ENCODE results near the gene THTPA. TPM values are rescaled to one million over a fixed set of nuclear protein-coding genes. Genes with fewer than 3 reads are reported as not detected.

The THTPA gene
- total and polyA plus RNA-seq, 2 of the 13 experiments (the other 11 are each of a cell fraction or from before 2014, with no cell fraction given) = 7.4 to 8.7 TPM

DNA sequence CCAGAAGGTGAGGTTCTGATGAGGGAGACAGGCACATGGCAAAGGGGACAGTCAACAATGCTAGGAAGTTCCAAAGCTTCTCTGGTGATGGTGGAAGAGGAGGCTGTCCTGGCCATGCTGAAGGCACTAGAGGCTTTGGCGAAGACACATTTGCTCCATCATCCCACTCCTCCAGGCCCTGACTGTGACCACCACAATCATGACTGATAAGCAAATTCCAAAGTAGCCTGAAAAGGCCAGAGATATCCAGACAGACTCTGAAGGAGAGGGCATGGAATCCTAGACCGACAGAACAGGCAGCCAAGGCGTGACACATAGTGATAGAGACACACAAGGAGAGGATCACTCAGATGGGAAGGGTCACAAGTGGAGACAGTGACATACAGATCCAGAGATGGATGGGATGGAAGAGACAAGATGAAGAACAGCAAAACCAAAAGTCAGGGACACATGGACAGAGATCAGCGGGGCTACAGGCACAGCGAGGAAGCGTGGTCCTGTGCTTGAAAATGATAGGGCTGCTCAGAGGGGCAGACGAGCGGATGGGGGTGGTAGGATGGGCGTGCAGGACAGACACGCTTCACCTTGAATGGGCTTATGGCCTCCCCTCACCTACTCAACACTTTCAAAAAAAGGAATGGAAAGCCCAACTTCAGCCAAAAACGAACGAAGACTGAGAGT, 5.8 kb upstream of the THTPA start (continued):
- TF ChIP-seq, protein P1, sequence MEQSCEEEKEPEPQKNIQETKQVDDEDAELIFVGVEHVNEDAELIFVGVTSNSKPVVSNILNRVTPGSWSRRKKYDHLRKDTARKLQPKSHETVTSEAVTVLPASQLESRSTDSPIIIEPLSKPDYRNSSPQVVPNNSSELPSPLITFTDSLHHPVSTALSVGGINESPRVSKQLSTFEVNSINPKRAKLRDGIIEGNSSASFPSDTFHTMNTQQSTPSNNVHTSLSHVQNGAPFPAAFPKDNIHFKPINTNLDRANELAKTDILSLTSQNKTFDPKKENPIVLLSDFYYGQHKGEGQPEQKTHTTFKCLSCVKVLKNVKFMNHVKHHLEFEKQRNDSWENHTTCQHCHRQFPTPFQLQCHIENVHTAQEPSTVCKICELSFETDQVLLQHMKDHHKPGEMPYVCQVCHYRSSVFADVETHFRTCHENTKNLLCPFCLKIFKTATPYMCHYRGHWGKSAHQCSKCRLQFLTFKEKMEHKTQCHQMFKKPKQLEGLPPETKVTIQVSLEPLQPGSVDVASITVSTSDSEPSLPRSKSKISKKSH (CRISPR knock-in tag; IDR thresholded peaks at IDR 0.05; ENCODE audit: borderline replicate concordance) = no peak
- TF ChIP-seq MED13 (CRISPR knock-in tag; IDR thresholded peaks at IDR 0.05) = no peak
- TF ChIP-seq, protein P2, sequence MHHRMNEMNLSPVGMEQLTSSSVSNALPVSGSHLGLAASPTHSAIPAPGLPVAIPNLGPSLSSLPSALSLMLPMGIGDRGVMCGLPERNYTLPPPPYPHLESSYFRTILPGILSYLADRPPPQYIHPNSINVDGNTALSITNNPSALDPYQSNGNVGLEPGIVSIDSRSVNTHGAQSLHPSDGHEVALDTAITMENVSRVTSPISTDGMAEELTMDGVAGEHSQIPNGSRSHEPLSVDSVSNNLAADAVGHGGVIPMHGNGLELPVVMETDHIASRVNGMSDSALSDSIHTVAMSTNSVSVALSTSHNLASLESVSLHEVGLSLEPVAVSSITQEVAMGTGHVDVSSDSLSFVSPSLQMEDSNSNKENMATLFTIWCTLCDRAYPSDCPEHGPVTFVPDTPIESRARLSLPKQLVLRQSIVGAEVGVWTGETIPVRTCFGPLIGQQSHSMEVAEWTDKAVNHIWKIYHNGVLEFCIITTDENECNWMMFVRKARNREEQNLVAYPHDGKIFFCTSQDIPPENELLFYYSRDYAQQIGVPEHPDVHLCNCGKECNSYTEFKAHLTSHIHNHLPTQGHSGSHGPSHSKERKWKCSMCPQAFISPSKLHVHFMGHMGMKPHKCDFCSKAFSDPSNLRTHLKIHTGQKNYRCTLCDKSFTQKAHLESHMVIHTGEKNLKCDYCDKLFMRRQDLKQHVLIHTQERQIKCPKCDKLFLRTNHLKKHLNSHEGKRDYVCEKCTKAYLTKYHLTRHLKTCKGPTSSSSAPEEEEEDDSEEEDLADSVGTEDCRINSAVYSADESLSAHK (CRISPR knock-in tag; IDR thresholded peaks at IDR 0.05; ENCODE audit: borderline replicate concordance) = no peak
- TF ChIP-seq ZNF510 (CRISPR knock-in tag; IDR thresholded peaks at IDR 0.05; ENCODE audit: low read depth) = no peak
- TF ChIP-seq ZSCAN31 (CRISPR knock-in tag; IDR thresholded peaks at IDR 0.05; ENCODE audit: low read depth) = 0 out of 2 replicates have a peak, but pooled peaks have one; percentile 10
- peak; percentile 11; the same call in 1 of the 2 replicates for TF ChIP-seq ZNF143 (CRISPR knock-in tag; IDR thresholded peaks at IDR 0.05)
- no peak for TF ChIP-seq GPBP1L1 (CRISPR knock-in tag; IDR thresholded peaks at IDR 0.05)
- TF ChIP-seq, protein P3, sequence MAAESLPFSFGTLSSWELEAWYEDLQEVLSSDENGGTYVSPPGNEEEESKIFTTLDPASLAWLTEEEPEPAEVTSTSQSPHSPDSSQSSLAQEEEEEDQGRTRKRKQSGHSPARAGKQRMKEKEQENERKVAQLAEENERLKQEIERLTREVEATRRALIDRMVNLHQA (CRISPR knock-in tag; IDR thresholded peaks at IDR 0.05) = no peak
- TF ChIP-seq ZFP36L2 (CRISPR knock-in tag; IDR thresholded peaks at IDR 0.05) = no peak
- TF ChIP-seq SIN3A (IDR thresholded peaks at IDR 0.05; ENCODE audit: borderline replicate concordance, low read depth, low read length) = no peak
- TF ChIP-seq KDM6A (CRISPR knock-in tag; IDR thresholded peaks at IDR 0.05; ENCODE audit: low read depth) = no peak
- TF ChIP-seq, protein P4, sequence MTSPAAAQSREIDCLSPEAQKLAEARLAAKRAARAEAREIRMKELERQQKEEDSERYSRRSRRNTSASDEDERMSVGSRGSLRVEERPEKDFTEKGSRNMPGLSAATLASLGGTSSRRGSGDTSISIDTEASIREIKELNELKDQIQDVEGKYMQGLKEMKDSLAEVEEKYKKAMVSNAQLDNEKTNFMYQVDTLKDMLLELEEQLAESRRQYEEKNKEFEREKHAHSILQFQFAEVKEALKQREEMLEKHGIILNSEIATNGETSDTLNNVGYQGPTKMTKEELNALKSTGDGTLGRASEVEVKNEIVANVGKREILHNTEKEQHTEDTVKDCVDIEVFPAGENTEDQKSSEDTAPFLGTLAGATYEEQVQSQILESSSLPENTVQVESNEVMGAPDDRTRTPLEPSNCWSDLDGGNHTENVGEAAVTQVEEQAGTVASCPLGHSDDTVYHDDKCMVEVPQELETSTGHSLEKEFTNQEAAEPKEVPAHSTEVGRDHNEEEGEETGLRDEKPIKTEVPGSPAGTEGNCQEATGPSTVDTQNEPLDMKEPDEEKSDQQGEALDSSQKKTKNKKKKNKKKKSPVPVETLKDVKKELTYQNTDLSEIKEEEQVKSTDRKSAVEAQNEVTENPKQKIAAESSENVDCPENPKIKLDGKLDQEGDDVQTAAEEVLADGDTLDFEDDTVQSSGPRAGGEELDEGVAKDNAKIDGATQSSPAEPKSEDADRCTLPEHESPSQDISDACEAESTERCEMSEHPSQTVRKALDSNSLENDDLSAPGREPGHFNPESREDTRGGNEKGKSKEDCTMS (CRISPR knock-in tag; conservative IDR thresholded peaks at IDR 0.05) = no peak
- TF ChIP-seq ZFX (CRISPR knock-in tag; IDR thresholded peaks at IDR 0.05; ENCODE audit: low read depth) = no peak
- peak; percentile 52; the same call in 1 of the 2 replicates for TF ChIP-seq ZNF720 (CRISPR knock-in tag; IDR thresholded peaks at IDR 0.05)
- TF ChIP-seq KDM3A (CRISPR knock-in tag; IDR thresholded peaks at IDR 0.05; ENCODE audit: low read depth) = no peak
- no peak for TF ChIP-seq ZNF20 (CRISPR knock-in tag; IDR thresholded peaks at IDR 0.05)
- TF ChIP-seq AHR (CRISPR knock-in tag; IDR thresholded peaks at IDR 0.05) = 0 out of 2 replicates have a peak, but pooled peaks have one; percentile 51
- 0 out of 2 replicates have a peak, but pooled peaks have one; percentile 83 for TF ChIP-seq ATRX (CRISPR knock-in tag; IDR thresholded peaks at IDR 0.05; ENCODE audit: borderline replicate concordance)
- 0 out of 2 replicates have a peak, but pooled peaks have one; percentile 49 for TF ChIP-seq ZNF235 (CRISPR knock-in tag; IDR thresholded peaks at IDR 0.05; ENCODE audit: borderline replicate concordance)
- no peak for TF ChIP-seq HES4 (CRISPR knock-in tag; IDR thresholded peaks at IDR 0.05; ENCODE audit: borderline replicate concordance)
- 0 out of 2 replicates have a peak, but pooled peaks have one; percentile 28 for TF ChIP-seq ZNF724P (CRISPR knock-in tag; IDR thresholded peaks at IDR 0.05; ENCODE audit: borderline replicate concordance)
- TF ChIP-seq ZC3H13 (CRISPR knock-in tag; IDR thresholded peaks at IDR 0.05) = no peak

Measured in HepG2 (cell line).